Measurements from ENCODE around the gene ITGB8.
A peak's percentile ranks its signal among the peaks of the same experiment; 100 is the strongest.
"Not testable (repeated sequence)": the region's sequence is repeated elsewhere in the genome, so short reads cannot be mapped to it uniquely, and the experiment has no call there.

ITGB8 gene

DNA sequence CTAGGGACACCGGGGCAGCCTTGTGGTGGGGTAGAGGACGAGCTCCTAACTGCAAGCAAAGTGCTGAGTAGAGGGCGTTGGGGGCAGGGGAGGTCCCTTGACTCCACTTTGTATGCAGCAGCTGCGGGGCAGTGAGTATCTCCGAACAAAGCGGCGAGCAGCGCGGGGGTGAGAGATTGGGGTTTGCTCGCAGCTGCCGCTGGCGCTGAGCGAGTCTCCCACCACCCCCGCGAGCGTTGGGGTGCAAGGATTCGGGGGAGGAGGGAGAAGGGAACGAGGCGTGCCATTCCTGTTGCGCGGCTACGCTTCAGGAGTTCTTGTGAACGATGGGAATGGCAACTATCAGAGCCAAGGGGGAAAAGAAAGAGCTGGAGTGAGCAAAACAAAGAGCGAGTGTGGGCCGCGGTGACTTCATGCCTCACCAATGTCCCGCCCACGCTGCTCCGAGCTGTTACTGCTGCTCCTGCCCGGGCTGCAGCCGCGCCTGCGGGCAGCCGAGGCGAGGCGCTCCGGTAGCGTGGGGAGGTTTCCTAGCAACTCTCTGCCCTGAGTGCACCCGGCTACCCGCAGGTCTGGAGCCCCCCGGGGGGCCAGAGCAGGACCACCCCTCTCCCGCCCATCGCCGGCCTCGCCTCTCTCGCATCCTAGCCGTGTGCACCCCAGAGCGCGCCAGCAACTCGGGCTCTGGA is at the start of gene ITGB8:
Gene ITGB8, plus strand, starts transcription at position 662 of the 689 bp plus-strand sequence. CDS start 907 bp downstream, outside the sequence.
- peak; percentile 5 for DNase-seq

DNA sequence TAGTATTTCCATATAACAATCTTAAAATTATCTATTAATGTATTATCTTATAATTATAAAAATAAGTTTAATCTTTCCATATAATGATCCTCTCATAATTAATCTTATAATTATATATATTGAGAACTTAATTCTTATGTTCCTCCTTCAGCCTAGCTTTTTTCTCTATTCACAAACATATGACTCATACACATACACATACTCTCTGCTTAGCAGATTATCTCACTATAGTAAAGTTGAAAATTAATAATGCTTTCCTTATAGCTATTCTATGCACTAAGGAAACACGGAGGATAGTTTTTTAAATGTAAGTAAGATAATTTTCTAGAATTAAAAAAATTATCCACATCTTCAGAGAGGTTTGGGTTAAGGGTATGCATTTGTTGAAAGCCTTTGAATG is 47.7 kb upstream of the ITGB8 start:
- no peak for DNase-seq

- DNase-seq = no peak
These were observed 47.3 kb upstream of the ITGB8 start for GRCh38 chr7:20283385-20283784.

DNA sequence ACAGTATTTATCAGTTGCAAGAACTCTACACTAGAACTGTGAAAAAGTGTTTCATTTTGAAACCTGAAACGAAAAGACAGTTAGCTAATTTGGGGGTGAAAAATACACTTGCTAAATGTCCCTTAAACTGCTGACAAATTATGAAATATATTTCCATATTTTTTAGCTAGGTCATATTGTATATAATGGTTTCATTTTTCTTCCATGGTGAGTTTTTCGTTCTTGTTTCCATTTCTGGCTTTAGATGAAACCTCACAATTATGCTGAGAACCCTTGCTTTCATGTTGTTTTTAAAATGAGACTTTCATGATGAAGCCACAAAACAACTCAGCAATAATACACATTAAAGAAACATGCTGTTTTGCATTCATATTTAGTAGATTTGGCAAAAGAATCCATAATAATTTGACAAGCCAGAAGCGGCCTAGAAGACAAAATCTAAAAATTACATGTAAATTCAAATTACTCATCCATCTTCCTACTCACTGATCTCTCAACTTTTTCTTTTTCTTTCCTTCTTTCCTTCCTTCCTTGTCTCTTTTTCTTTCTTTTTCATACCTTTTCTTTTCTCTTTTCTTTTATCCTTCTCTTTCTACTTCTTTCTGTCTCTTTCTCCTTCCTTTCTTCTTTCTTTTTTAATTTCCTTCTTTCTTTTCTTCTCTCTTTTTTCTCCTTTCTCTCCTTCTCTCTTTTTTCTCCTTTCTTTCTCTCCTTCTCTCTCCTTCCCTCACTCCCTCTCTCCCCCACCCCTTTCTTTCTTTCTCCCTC is 46.5 kb upstream of the ITGB8 start:
- no peak for DNase-seq

DNA sequence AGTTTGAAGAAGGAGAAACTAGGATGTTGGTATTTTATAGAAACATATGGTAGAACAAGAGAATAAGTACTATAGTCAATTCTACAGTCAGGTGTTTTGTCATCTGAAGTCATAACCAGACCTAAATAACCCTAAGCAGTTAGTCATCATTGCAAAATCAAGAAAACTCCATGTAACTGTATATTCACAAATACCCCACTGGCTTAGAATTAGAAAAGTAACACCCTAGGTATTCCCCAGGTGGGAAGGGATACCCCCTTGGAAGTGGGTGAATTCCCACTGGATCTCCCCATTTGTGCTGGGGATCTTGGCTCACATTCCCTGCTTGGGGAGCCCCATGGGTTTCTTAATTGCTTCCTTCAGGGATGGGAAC is 45.9 kb upstream of the ITGB8 start:
- DNase-seq = no peak

GRCh38 chr7:20287317-20287716 is 43.4 kb upstream of the ITGB8 start:
- no peak for DNase-seq

DNA sequence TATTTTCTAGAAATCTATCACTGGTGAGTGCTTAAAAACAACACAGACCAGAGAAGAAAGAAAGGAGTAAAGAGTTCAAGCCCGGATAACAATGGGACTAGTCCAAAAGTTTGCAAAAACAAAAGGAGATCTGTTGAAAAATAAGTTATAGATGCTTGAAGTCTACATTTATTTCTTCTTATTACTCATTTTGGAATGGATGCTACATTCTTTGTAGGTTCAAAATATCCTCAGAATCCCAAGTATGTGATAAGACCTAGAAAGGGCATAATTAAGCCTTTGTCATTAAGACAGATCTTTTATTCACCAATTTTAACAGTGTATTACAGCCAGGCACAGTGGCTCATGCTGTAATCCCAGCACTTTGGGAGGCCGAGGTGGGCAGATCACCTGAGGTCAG is 42.7 kb upstream of the ITGB8 start:
- DNase-seq = no peak

DNA sequence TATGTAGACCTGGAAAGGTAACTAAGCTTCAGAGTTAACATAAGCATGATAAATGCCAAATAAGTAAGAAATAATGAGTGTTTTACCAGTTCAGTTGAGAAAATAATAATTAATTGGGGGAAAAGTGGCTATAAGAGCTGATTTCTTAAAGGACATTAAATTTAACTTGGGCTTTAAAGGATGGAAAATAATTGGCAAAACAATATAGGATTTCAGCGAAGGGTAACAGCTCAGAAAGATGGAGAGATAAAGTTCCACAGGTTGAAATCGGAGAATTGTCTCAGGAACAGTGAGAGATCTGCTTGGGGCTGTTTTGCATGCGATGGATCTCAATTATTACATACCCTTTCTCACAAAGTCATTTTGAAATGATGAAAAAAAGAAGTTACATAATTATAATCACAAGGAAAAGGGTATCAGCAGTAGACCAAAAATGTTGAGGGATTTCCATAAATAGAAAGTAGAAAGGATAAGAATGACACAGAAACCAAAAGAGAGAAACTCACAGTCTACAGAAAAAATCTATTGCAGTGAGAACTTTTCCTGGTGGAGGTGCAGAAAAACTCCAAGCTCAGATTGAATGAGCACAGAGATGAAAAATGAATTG is 40.1 kb upstream of the ITGB8 start:
- no peak for DNase-seq

DNA sequence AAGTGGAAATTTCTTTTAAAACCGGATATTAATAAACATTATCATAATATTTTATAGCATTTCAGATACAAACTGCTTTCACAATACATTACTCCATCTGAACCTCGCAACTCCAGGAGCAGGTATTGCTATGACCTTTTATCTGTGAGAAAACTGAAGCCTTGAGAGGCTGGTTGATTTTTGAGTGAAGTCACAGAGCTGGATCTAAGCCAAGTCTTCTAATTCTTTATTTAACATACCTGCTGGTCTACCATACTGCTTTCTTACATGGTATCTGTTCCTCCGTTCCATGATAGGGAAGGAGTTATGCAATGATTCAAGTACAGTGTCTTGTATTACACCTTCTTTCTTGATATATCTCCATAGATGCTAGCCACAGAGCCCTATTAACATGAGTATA is 37.4 kb upstream of the ITGB8 start:
- DNase-seq = no peak

GRCh38 chr7:20296444-20296843 is 34.3 kb upstream of the ITGB8 start:
- DNase-seq = no peak

DNA sequence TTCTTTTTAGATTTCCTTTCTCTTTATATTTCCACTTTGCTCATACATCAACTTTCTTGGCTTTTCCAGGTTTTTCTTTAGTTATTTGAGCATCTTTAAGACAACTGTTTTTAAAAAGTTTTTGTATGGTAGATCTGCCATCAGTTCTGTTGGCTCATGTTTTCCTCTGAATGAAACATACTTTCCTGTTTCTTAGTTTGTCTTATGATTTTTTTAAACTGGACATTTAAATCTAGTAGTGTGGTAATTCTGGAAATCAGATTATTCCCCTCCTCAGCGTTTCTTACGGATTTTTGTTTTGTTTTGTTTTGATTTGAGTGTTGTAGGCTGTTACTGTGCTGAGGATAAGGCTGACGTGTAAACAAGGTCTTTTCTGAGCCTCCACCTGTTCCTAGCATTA is 33.8 kb upstream of the ITGB8 start:
- no peak for DNase-seq

DNA sequence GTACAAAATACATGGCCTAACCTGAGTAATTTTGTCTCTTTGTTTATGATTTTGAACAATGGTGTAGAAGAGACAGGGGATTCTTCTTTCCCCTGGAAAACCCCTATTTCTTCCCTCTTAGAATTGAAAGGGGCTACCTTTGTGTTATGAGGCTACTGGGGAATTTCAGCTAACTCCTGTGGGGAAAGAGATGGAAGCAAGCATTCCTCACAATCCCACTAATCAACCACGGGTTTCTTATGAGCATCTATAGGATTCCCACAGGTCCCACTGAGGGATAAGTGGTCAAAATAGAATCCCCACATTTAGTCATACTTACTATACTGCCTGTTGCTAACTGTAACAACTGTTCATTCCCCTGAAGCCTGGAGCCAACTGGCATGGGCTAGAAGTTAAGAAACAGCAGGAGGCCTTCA is 32.2 kb upstream of the ITGB8 start:
- no peak for DNase-seq

DNA sequence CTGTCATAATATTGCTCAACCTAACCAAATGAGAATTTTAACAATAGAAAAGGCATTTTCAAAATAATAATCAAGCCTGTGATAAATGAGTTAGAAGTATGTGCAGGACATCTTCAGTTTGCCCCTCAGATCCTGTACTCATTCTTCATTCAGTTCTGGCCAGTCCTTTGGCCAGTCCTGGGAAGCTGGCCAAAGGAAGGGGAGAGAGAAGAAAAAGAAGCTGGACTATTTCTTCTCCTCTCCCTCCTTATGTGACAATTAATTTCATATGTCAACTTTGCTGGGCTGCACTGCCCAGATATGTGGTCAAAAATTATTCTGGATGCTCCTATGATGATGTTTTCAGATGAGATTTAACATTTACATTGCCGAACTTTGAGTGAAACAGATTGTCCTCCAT is 31.6 kb upstream of the ITGB8 start:
- DNase-seq = no peak

- no peak for DNase-seq
These were observed 30.9 kb upstream of the ITGB8 start for GRCh38 chr7:20299647-20300312.

DNA sequence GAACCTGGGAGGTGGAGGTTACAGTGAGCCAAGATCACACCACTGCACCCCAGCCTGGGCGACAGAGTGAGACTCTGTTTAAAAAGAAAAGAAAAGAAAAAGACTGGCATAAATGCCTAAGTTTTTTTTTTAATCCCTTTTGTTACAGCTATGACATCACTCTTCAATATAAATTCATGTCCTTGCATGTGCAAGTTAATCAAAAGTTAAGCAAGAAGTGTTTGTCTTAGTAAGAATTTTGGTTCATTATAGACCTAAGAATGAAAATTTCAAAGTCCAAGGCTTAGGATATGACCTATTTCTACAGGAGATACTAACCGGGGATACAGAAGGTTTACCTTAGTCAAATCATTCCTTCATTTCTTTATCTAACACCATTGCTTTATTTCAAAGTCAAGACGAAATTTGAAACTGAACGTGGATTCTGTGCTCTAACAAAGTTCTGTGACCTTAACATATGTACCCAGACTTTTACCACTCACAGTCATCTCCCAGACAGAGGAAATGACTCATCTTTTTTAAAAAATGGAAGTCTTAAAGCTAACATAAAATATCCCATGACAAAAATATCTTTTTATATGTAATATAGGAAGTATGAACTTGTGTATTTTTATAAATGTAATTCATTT is 29.3 kb upstream of the ITGB8 start:
- DNase-seq = no peak

DNA sequence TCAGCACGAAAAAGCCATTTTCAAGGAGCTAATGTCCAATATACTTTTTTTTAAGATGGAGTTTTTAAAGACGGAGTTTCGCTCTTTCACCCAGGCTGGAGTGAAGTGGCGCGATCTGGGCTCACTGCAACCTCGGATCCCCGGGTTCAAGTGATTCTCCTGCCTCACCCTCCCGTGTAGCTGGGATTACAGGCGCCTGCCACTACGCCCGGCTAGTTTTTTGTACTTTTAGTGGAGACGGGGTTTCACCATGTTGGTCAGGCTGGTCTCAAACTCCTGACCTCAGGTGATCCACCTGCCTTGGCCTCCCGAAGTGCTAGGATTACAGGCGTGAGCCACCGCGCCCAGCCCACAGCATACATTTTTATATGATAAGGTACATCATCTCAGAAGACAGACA is 28.4 kb upstream of the ITGB8 start:
- not testable (repeated sequence) for DNase-seq

DNA sequence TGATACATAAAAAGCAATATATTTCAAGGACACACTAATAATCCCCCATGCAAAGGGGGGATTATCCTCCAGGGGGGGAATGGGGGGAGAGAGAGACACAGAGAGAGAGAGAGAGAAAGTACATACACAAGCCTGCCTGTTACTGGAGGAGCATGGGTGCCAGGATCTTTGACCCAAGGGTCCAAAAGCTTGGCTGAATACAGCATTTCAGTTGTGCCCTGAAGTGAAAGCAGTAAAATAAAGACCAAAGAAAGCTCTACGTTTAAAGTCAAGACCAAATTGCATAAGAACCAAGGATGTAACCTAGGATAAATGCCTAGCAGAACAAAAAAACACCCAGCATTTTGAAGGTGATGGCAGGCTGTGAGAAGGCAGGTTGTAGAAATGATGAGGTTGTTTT is 27.8 kb upstream of the ITGB8 start:
- DNase-seq = no peak

DNA sequence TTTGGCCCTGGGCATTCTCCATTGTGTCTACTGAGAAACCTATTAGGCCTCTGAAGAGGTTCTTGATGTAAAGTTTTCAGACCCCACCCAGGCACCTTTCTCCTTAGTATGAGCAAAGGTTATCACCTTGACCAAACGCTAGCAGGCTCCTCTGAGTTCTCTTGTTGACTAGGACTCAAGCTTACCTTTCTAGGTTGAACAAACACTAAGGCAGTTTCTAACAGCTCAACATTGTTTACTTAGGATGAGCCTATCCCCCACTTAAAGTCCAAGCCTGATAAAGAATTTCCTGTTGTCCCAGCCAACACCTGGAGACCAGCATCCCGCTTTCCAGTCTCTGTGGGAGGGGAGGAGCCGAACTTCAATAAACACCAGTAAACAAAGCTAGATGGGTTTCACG is 26.3 kb upstream of the ITGB8 start:
- no peak for DNase-seq

DNA sequence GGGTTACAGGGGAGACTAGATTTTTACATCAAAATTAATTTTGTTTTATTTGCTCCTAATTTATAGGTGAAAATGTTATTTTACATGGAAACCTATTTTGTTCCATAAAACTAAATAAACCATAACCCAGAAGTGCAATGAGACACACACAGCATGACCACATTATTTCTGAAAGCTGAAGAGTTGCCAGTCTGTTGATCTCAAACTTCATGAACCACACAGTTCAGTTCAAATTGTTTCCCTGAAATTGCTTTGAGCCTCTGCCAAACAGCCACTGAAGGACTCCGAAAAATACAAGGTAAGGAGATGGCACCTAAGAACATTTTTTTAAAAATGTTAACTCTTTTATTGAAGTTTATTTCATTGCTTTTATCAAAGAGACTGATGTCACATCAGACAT is 25.0 kb upstream of the ITGB8 start:
- no peak for DNase-seq

DNA sequence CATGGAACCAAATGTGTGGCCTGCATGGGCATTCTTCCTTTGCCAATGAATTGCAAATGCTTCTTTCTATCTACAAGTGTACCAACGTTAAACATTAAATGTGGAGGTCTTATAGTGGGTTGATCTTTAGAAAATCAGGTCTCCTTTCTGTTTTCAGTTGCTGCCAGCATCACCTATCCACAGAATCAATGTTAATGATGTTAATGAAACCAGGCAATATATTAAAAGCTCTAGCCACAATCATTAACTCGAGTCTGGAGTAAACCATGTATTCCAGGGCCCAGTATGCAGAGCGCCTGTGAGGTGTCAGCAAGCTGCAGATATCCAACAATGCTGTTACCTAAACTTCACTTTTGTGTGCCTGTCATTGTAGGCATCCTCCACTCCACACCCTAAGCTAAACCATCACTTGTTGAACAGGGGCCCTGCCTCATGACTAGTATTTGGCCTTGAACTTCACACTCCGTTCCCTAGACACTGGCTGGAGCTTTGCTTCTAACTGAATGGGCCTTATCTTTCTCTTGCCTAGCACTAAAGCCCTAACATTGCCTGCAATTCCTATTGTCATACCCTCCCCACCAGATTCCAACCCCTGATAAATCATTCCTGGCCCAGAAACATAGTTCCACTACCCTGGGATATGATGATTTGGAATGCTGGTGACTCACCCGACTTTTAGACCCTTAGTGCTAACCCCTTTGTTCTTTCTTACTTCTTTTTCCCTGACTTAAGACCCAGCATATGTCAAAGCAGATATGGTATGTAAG is 24.3 kb upstream of the ITGB8 start:
- DNase-seq = no peak

GRCh38 chr7:20307119-20307518 is 23.6 kb upstream of the ITGB8 start:
- DNase-seq = no peak

GRCh38 chr7:20307901-20308300 is 22.8 kb upstream of the ITGB8 start:
- no peak for DNase-seq
